GM18867 (cell line): Measurements from ENCODE around the gene ANXA7.
"Not testable (repeated sequence)": the region's sequence is repeated elsewhere in the genome, so short reads cannot be mapped to it uniquely, and the experiment has no call there.

Experiments used
- ATAC-seq: cut with Tn5 transposase; IDR thresholded peaks from one replicate; pipeline ENCODE4 v1.9.1; 2021; ENCODE audit warnings: mild to moderate bottlenecking, moderate library complexity; ENCODE audit not compliant: unreplicated experiment

The ANXA7 gene

GRCh38 chr10:73344269-73344668 lies 69.6 kb downstream of the ANXA7 start:
- no peak for ATAC-seq

GRCh38 chr10:73340121-73340520 lies 73.7 kb downstream of the ANXA7 start:
- ATAC-seq, result no peak

GRCh38 chr10:73339436-73339835 lies 74.4 kb downstream of the ANXA7 start:
- no peak for ATAC-seq

DNA sequence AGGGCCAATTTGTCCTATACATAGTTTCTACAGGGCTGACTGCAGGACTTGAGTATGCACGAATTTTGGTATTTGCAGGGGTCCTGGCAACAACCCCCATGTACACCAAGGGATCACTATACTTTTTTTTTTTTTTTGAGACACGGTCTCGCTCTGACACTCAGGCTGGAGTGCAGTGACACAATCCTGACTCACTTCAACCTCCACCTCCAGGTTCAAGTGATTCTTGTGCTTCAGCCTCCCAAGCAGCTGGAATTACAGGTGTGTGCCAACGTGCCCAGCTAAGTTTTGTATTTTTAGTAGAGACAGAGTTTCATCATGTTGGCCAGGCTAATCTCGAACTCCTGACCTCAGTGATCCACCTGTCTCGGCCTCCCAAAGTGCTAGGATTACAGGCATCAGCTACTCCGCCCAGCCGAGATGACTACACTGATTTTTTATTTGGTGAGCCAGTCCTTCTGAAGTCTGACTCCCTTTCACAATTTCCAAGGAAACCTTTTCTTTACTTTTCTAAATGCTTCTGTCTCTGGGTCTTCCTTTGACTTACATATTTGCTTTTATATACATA lies 75.0 kb downstream of the ANXA7 start:
- ATAC-seq, result no peak

- no peak for ATAC-seq
Measured at GRCh38 chr10:73333202-73333601, 80.7 kb downstream of the ANXA7 start.

DNA sequence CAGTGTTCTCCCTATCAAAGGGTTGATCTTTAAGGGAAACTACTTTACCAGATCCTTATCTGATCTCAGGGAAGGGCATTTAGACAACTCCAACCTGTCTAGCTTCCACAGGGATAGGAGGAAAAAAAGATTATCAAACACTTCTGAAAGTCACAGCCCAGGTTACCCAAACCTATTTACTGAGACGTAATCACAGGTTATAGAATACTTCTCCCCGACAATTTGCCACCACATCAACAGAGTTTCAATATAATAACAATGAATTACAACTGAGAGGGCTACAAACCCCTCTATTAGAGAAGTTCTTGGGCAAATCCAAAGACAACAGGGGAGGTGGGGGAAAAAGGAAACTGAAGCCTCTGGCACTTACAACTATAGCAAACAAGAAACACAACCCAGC lies 81.5 kb downstream of the ANXA7 start:
- no peak for ATAC-seq

DNA sequence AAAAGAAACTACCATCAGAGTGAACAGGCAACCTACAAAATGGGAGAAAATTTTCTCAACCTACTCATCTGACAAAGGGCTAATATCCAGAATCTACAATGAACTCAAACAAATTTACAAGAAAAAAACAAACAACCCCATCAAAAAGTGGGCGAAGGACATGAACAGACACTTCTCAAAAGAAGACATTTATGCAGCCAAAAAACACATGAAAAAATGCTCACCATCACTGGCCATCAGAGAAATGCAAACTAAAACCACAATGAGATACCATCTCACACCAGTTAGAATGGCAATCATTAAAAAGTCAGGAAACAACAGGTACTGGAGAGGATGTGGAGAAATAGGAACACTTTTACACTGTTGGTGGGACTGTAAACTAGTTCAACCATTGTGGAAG lies 85.3 kb downstream of the ANXA7 start:
- not testable (repeated sequence) for ATAC-seq

DNA sequence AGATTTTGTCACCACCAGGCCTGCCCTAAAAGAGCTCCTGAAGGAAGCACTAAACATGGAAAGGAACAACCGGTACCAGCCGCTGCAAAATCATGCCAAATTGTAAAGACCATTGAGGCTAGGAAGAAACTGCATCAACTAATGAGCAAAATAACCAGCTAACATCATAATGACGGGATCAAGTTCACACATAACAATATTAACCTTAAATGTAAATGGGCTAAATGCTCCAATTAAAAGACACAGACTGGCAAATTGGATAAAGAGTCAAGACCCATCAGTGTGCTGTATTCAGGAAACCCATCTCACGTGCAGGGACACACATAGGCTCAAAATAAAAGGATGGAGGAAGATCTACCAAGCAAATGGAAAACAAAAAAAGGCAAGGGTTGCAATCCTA lies 88.6 kb downstream of the ANXA7 start:
- not testable (repeated sequence) for ATAC-seq
